ENCODE measurements around the gene BANP.

BANP gene

DNA sequence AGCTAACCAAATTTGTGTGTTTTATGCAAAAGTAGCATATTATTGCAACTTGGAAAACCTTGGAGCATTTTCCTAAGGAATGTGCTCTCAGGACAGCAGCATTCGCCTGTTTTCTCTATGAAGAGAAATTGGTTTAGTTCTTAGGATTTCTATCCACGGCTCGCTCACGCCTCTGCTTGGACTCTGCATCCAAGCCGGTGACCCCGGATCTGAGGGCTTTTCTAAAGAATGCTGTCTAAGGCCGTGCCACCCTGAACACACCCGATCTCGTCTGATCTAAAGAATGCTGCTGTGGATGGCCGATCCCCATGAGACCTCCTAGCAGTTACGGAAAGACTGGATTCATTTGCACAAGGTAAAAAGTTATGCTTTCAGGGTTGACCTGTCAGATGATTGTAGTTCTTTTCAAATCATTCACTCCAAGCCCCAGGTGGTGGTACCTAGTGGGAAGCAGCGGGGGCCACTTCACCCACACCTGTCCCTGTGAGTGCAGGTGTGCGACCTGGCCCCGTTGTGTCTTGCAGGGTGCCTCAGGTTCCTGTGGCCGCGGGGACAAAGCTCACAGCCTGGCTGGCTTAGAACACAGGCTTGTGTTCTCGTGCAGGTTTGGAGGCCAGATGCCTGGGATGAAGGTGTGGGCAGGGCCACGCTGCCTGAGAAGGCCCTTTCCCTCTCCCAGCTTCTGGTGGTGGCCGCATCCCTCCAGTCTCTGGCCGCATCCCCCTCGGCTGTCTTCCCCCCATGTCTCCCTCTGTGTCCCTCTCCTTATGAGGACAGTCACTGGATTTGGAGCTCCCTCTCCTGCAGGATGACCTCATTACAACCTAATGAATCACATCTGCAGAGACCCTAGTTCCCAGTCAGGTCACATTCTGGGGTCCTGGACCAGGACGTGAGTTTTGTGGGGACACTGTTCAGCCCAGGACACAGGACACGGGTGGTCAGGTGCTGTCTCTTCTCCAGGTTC lies 71.1 kb downstream of the BANP start:
- H3K27me3 ChIP-seq (ENCODE audit: insufficient read depth, low read length) = no peaks in the 10 kb centered on the region
- H3F3A ChIP-seq (ENCODE audit: insufficient read depth, low read length) = no peaks in the 10 kb centered on the region
- no peak for TF ChIP-seq EZH2 (IDR thresholded peaks at IDR 0.05; ENCODE audit: borderline replicate concordance, low read length)
- TF ChIP-seq, protein P1, sequence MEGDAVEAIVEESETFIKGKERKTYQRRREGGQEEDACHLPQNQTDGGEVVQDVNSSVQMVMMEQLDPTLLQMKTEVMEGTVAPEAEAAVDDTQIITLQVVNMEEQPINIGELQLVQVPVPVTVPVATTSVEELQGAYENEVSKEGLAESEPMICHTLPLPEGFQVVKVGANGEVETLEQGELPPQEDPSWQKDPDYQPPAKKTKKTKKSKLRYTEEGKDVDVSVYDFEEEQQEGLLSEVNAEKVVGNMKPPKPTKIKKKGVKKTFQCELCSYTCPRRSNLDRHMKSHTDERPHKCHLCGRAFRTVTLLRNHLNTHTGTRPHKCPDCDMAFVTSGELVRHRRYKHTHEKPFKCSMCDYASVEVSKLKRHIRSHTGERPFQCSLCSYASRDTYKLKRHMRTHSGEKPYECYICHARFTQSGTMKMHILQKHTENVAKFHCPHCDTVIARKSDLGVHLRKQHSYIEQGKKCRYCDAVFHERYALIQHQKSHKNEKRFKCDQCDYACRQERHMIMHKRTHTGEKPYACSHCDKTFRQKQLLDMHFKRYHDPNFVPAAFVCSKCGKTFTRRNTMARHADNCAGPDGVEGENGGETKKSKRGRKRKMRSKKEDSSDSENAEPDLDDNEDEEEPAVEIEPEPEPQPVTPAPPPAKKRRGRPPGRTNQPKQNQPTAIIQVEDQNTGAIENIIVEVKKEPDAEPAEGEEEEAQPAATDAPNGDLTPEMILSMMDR (IDR thresholded peaks at IDR 0.05; ENCODE audit: low read length) = no peak
- H3K4me2 ChIP-seq (ENCODE audit: low read length) = no peak overlapping the region
- H3K79me2 ChIP-seq (ENCODE audit: insufficient read depth, low read length) = no peaks in the 10 kb centered on the region
- H3K36me3 ChIP-seq (ENCODE audit: insufficient read depth, low read length) = peaks cover 9% of the 10 kb centered on the region
- H3K4me3 ChIP-seq (ENCODE audit: low read depth, low read length, poor library complexity, severe bottlenecking) = no peak overlapping the region
- H3K4me1 ChIP-seq (ENCODE audit: insufficient read depth, low read length, severe bottlenecking) = peaks cover 13% of the 10 kb centered on the region
- no peak overlapping the region for H3K9ac ChIP-seq (ENCODE audit: low read length)
- H2AFZ ChIP-seq (ENCODE audit: low read length) = no peak overlapping the region
- H3K9me2 ChIP-seq (ENCODE audit: low read depth, low read length) = no peaks in the 10 kb centered on the region
- no peaks in the 10 kb centered on the region for H4K20me1 ChIP-seq (ENCODE audit: insufficient read depth, low read length)
- no peaks in the 10 kb centered on the region for H3K9me3 ChIP-seq (ENCODE audit: low read length)
- no peak overlapping the region for H3K27ac ChIP-seq (ENCODE audit: low read depth, low read length, poor library complexity, severe bottlenecking)

DNA sequence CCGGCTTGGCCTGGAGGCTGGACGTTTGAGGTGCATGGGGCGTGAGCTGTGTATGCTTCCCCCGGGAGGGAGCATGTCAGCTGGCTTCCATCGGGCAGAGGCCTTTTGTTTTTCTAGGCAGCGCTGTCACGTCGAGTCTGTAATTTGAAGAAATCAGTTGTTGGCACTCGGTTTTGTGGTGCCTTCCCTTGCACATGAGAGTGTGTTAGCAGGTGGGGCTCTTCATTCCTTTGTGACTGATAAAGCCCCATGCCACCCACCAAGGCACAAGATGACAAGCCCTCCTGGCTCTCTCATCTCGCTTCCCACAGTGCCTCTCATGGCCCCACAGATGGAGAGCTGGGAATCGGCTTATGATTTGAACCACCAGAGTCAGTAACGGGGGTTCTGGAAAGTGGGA lies 72.1 kb downstream of the BANP start:
- no peak overlapping the region for H3K9ac ChIP-seq (ENCODE audit: low read length)
- peaks cover 13% of the 10 kb centered on the region for H3K4me1 ChIP-seq (ENCODE audit: insufficient read depth, low read length, severe bottlenecking)
- no peaks in the 10 kb centered on the region for H3K79me2 ChIP-seq (ENCODE audit: insufficient read depth, low read length)
- no peaks in the 10 kb centered on the region for H3F3A ChIP-seq (ENCODE audit: insufficient read depth, low read length)
- no peak overlapping the region for H3K27ac ChIP-seq (ENCODE audit: low read depth, low read length, poor library complexity, severe bottlenecking)
- H3K9me2 ChIP-seq (ENCODE audit: low read depth, low read length) = no peaks in the 10 kb centered on the region
- TF ChIP-seq, protein P1 (IDR thresholded peaks at IDR 0.05; ENCODE audit: low read length) = no peak
- no peak for TF ChIP-seq EZH2 (IDR thresholded peaks at IDR 0.05; ENCODE audit: borderline replicate concordance, low read length)
- no peaks in the 10 kb centered on the region for H3K9me3 ChIP-seq (ENCODE audit: low read length)
- H3K36me3 ChIP-seq (ENCODE audit: insufficient read depth, low read length) = peaks cover 16% of the 10 kb centered on the region
- H3K4me2 ChIP-seq (ENCODE audit: low read length) = no peak overlapping the region
- no peaks in the 10 kb centered on the region for H4K20me1 ChIP-seq (ENCODE audit: insufficient read depth, low read length)
- H3K4me3 ChIP-seq (ENCODE audit: low read depth, low read length, poor library complexity, severe bottlenecking) = no peak overlapping the region
- no peak overlapping the region for H2AFZ ChIP-seq (ENCODE audit: low read length)
- H3K27me3 ChIP-seq (ENCODE audit: insufficient read depth, low read length) = no peaks in the 10 kb centered on the region

DNA sequence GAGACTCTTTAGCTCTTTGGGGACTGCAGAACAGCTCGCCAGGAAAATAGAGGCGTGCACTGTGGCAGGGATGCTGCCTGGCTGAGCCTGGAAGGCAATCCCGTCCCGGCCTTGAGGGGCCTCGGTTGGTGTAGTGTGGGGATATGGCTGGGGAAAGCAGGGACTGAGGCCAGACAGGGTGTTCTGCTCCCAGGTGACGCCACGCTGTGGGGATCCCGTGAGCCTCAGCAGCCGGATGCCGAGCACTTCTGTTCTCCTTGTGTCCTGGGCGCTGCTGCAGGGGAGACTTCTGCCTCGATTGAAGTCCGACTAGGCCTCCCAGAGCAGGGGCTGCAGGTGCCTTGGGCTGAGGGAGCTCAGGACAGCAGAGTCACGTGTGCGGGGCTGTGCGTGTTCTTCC lies 72.6 kb downstream of the BANP start:
- no peaks in the 10 kb centered on the region for H3K9me3 ChIP-seq (ENCODE audit: low read length)
- no peaks in the 10 kb centered on the region for H3K79me2 ChIP-seq (ENCODE audit: insufficient read depth, low read length)
- H3K9ac ChIP-seq (ENCODE audit: low read length) = no peak overlapping the region
- H3K36me3 ChIP-seq (ENCODE audit: insufficient read depth, low read length) = peaks cover 16% of the 10 kb centered on the region
- H3K4me2 ChIP-seq (ENCODE audit: low read length) = no peak overlapping the region
- H2AFZ ChIP-seq (ENCODE audit: low read length) = no peak overlapping the region
- H3K4me1 ChIP-seq (ENCODE audit: insufficient read depth, low read length, severe bottlenecking) = peaks cover 13% of the 10 kb centered on the region
- no peaks in the 10 kb centered on the region for H3F3A ChIP-seq (ENCODE audit: insufficient read depth, low read length)
- H3K9me2 ChIP-seq (ENCODE audit: low read depth, low read length) = no peaks in the 10 kb centered on the region
- no peak overlapping the region for H3K4me3 ChIP-seq (ENCODE audit: low read depth, low read length, poor library complexity, severe bottlenecking)
- H4K20me1 ChIP-seq (ENCODE audit: insufficient read depth, low read length) = no peaks in the 10 kb centered on the region
- no peak overlapping the region for H3K27ac ChIP-seq (ENCODE audit: low read depth, low read length, poor library complexity, severe bottlenecking)
- H3K27me3 ChIP-seq (ENCODE audit: insufficient read depth, low read length) = no peaks in the 10 kb centered on the region
- TF ChIP-seq, protein P1 (IDR thresholded peaks at IDR 0.05; ENCODE audit: low read length) = no peak
- no peak for TF ChIP-seq EZH2 (IDR thresholded peaks at IDR 0.05; ENCODE audit: borderline replicate concordance, low read length)

Measured in OCI-LY1 (cell line).